ENCODE data around the gene DDI1. TPM values are rescaled to one million over a fixed set of nuclear protein-coding genes. Genes with fewer than 3 reads are reported as not detected.

The DDI1 gene
- total and polyA plus RNA-seq, 2 of the 4 experiments (the other 2 are of a cell fraction): not detected

DNA sequence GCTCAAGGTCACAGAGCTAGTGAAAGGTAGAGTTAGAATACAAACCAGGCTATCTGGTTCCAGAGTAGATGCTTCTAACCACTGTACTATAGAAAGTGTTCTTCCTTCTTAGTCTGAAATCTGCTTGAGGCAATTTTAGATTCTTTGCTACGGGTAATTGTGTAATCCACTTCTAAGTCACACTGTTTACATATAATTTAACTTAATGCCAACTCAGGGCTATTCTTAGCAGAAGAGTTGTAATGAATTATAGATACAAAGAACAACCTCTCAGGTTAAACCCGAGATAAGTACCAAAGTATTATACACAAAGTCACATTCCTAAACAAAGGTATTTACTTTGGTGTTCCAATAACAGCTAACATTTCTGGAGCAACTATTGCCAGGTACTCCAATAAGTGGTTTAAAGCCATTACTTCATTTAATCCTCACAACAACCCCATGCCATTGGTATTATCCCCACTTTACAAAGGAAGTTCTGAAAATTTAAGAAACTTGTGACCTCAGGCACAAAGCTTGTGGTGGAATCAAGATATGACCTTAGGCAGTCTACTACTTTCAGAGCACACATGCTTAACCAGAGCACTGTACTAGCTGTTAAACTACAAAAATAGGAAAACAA lies 31.1 kb upstream of the DDI1 start:
- H2BK20ac ChIP-seq (ENCODE audit: low read depth, low read length): peak overlapping the region; percentile 89
- H3K14ac ChIP-seq (replicated peaks; ENCODE audit: low read depth, low read length): peak overlapping the region; percentile 81
- peak overlapping the region; percentile 93; the same call in 2 of the 3 replicates for H2BK15ac ChIP-seq (ENCODE audit: low read depth, low read length)
- no TSS peak for BruUV-seq (replicated peaks)
- H3K9me3 ChIP-seq (ENCODE audit: control insufficient read depth, insufficient read depth, low read length): no peaks in the 10 kb centered on the region
- H4K91ac ChIP-seq (ENCODE audit: insufficient read depth, low read depth, low read length): peak overlapping the region; percentile 82
- peak overlapping the region; percentile 75 for H3K4me2 ChIP-seq (ENCODE audit: low read depth, low read length)
- H2AK5ac ChIP-seq (ENCODE audit: low read depth, low read length): no peak overlapping the region
- H3K27me3 ChIP-seq (ENCODE audit: control insufficient read depth, insufficient read depth, low read length): no peaks in the 10 kb centered on the region
- peak overlapping the region; percentile 78; the same call in 1 of the 2 replicates for H4K5ac ChIP-seq (ENCODE audit: low read depth, low read length)
- no peak overlapping the region for H2AFZ ChIP-seq (replicated peaks; ENCODE audit: low read length, poor library complexity)
- no CpG with 5 or more reads among the region's 2 CpGs for WGBS, 2 experiments (ENCODE audit: extremely low coverage in 2 of 2, insufficient read length in 1 of 2)
- H3K4me3 ChIP-seq (ENCODE audit: insufficient read depth, low read depth, low read length): no peak overlapping the region
- ChIA-PET POLR2A (ENCODE audit: unreplicated experiment) (no interaction called here), CTCF (interaction anchor here (0.7 kb wide), 1 partner anchor 323 kb away, joined by 4 read pairs; no protein-coding TSS in a partner anchor)
- in situ Hi-C loops (cut with MboI; ENCODE audit: low sequenced_read_pairs): no loop called here
- peak; percentile 34 for ATAC-seq (ENCODE audit: low read depth)
- intact Hi-C loops (cut with micrococcal nuclease): no loop called here
- dilution Hi-C loops (cut with HindIII; ENCODE audit: low sequenced_read_pairs, unreplicated experiment): no loop called here
- H3K23ac ChIP-seq (ENCODE audit: low read depth, low read length): 0 out of 2 replicates have a peak overlapping the region, but pooled peaks have one; percentile 31
- TF ChIP-seq CEBPB (IDR thresholded peaks at IDR 0.05; ENCODE audit: low read depth, low read length): peak; percentile 91
- no peak for TF ChIP-seq ELK1 (IDR thresholded peaks at IDR 0.05; ENCODE audit: borderline replicate concordance, low read depth, low read length)
- TF ChIP-seq MAFK (IDR thresholded peaks at IDR 0.05; ENCODE audit: low read depth, low read length): peak; percentile 78
- peaks cover 17% of the 10 kb centered on the region for H3K9me1 ChIP-seq (ENCODE audit: insufficient read depth, low read length)
- H3K4me1 ChIP-seq (ENCODE audit: control insufficient read depth, insufficient read depth, low read length): peaks cover 21% of the 10 kb centered on the region
- H4K20me1 ChIP-seq (ENCODE audit: insufficient read depth, low read length): no peaks in the 10 kb centered on the region
- peak overlapping the region in 1 of 2 experiments; percentile 75; a peak in 2 of 4 replicates for H4K8ac ChIP-seq (ENCODE audit: low read depth in 2 of 2, low read length in 2 of 2)
- peak overlapping the region; percentile 95 for H3K18ac ChIP-seq (ENCODE audit: low read depth, low read length)
- peak overlapping the region; percentile 34; the same call in 1 of the 2 replicates for H2BK120ac ChIP-seq (ENCODE audit: low read depth, low read length)
- H3K27ac ChIP-seq (ENCODE audit: insufficient read depth, low read length): peak overlapping the region; percentile 7; the same call in 1 of the 2 replicates
- peak overlapping the region; percentile 76; the same call in 1 of the 2 replicates for H3K4ac ChIP-seq (ENCODE audit: low read depth, low read length)
- H3K36me3 ChIP-seq (ENCODE audit: control insufficient read depth, insufficient read depth, low read length): no peaks in the 10 kb centered on the region
- peak; percentile 72 for DNase-seq
- H3K9ac ChIP-seq (ENCODE audit: low read depth, low read length): no peak overlapping the region
- H2BK5ac ChIP-seq (ENCODE audit: low read depth, low read length, poor library complexity, severe bottlenecking): peak overlapping the region; percentile 59
- H2AK9ac ChIP-seq (replicated peaks; ENCODE audit: low read depth, low read length, poor library complexity): no peak overlapping the region
- no peaks in the 10 kb centered on the region; a peak in 1 of 4 replicates for H3K79me1 ChIP-seq (ENCODE audit: low read depth in 1 of 2, low read length in 2 of 2)
- H3K56ac ChIP-seq (ENCODE audit: extremely low read depth, insufficient read depth, low read length): no peak overlapping the region

Measured in IMR-90 (cell line).